Smooth muscle cell (in vitro differentiated cells): ENCODE measurements around the gene GNMT. TPM values are rescaled to one million over a fixed set of nuclear protein-coding genes. Genes with fewer than 3 reads are reported as not detected.

Source experiments
- DNase-seq: peaks from one replicate; lab custom pipeline; 2025; ENCODE audit not compliant: unreplicated experiment; lab: John Stamatoyannopoulos, UW
- H2AFZ ChIP-seq: fragments of 200-600 bp; sonication (generic); 2 replicates; pipeline ENCODE4 v1.6.0; 2016; ENCODE audit warnings: antibody characterized with exemption, low read depth, mild to moderate bottlenecking
- H3F3A ChIP-seq: fragments of 200-600 bp; sonication (generic); 2 replicates; pipeline ENCODE4 v1.6.0; 2017; ENCODE audit warnings: antibody characterized with exemption, low read depth
- H3K27ac ChIP-seq: fragments of 200-600 bp; sonication (generic); 2 replicates; pipeline ENCODE4 v1.5.1; 2016; ENCODE audit warnings: low read depth, mild to moderate bottlenecking
- H3K27me3 ChIP-seq: fragments of 200-600 bp; sonication (generic); 2 replicates; pipeline ENCODE4 v1.6.1; 2016; ENCODE audit warnings: low read depth, mild to moderate bottlenecking
- H3K36me3 ChIP-seq: fragments of 200-600 bp; sonication (generic); 2 replicates; pipeline ENCODE4 v1.5.1; 2016; ENCODE audit warnings: low read depth
- H3K4me1 ChIP-seq: fragments of 200-600 bp; sonication (generic); 2 replicates; pipeline ENCODE4 v1.5.1; 2016; ENCODE audit warnings: low read depth
- H3K4me2 ChIP-seq: fragments of 200-600 bp; sonication (generic); 2 replicates; pipeline ENCODE4 v1.6.0; 2016; ENCODE audit warnings: mild to moderate bottlenecking
- H3K4me3 ChIP-seq: fragments of 200-600 bp; sonication (generic); 2 replicates; pipeline ENCODE4 v1.5.1; 2016; ENCODE audit warnings: mild to moderate bottlenecking
- H3K79me2 ChIP-seq: fragments of 200-600 bp; sonication (generic); 2 replicates; pipeline ENCODE4 v1.6.0; 2016; ENCODE audit warnings: low read depth, mild to moderate bottlenecking
- H3K9ac ChIP-seq: fragments of 200-600 bp; sonication (generic); 2 replicates; pipeline ENCODE4 v1.6.0; 2016; ENCODE audit warnings: low read depth
- H3K9me3 ChIP-seq: fragments of 200-600 bp; sonication (generic); replicated peaks from 2 replicates; pipeline ENCODE4 v1.5.1; 2016; ENCODE audit warnings: low read depth
- H4K20me1 ChIP-seq: fragments of 200-600 bp; sonication (generic); 2 replicates; pipeline ENCODE4 v1.6.0; 2016; ENCODE audit warnings: low read depth
- CTCF ChIP-seq: fragments of 200-600 bp; sonication (generic); IDR thresholded peaks from 2 replicates; pipeline ENCODE4 v1.5.1; 2017; ENCODE audit warnings: borderline replicate concordance, mild to moderate bottlenecking, antibody characterized with exemption; ENCODE audit not compliant: insufficient read depth, poor library complexity, severe bottlenecking
- WGBS: methylation state at CpG from one replicate; pipeline ENCODE4 v1.1.7; 2016; ENCODE audit warnings: low lambda C conversion rate; 5-methylcytosine and 5-hydroxymethylcytosine counted together
- polyA plus RNA-seq: library from polyadenylated mRNA; unstranded; fragments of >200 nt; fragmentation: Nextera tagmentation; extraction: Ambion mirVana; gene quantifications from 2 replicates; pipeline ENCODE4 v1.2.1, GENCODE V29; 2016
- total RNA-seq: library from RNA; depleted of rRNA; stranded (reverse); fragments of >200 nt; gene quantifications from 2 replicates; pipeline ENCODE4 v1.2.3, GENCODE V29; 2014

GNMT gene
- total and polyA plus RNA-seq, 2 experiments from 2014 or later, result not detected

- TF ChIP-seq CTCF, result no peak
- Histone ChIP-seq H3K4me1 (no peaks in the 10 kb centered on the region), H2AFZ (no peak overlapping the region), H3K27ac (no peak overlapping the region), H3K36me3 (no peaks in the 10 kb centered on the region), H3K9ac (no peak overlapping the region), H3K27me3 (no peaks in the 10 kb centered on the region), H3K9me3 (no peaks in the 10 kb centered on the region), H3F3A (peaks cover 8% of the 10 kb centered on the region), H4K20me1 (no peaks in the 10 kb centered on the region), H3K4me2 (no peak overlapping the region), H3K4me3 (no peak overlapping the region), H3K79me2 (no peaks in the 10 kb centered on the region)
- WGBS, result 96% methylated on average over 11 of the region's 11 CpGs
- no peak for DNase-seq
Measured at GRCh38 chr6:42967228-42967627, 6.7 kb downstream of the GNMT start.

GRCh38 chr6:42968126-42968701 is 7.7 kb downstream of the GNMT start:
- Histone ChIP-seq H3K36me3 (no peaks in the 10 kb centered on the region), H3K4me3 (no peak overlapping the region), H2AFZ (no peak overlapping the region), H3K9me3 (no peaks in the 10 kb centered on the region), H3F3A (peaks cover 8% of the 10 kb centered on the region), H3K79me2 (no peaks in the 10 kb centered on the region), H4K20me1 (no peaks in the 10 kb centered on the region), H3K4me1 (no peaks in the 10 kb centered on the region), H3K4me2 (no peak overlapping the region), H3K9ac (no peak overlapping the region), H3K27ac (no peak overlapping the region), H3K27me3 (no peaks in the 10 kb centered on the region)
- WGBS, result 96% methylated on average over 12 of the region's 12 CpGs
- TF ChIP-seq CTCF, result no peak
- DNase-seq, result no peak

- no peaks in the 10 kb centered on the region for H4K20me1 ChIP-seq
- no peak overlapping the region for H3K9ac ChIP-seq
- TF ChIP-seq CTCF, result no peak
- peaks cover 8% of the 10 kb centered on the region for H3F3A ChIP-seq
- 75% methylated on average over 4 of the region's 4 CpGs for WGBS
- no peaks in the 10 kb centered on the region for H3K4me1 ChIP-seq
- no peaks in the 10 kb centered on the region for H3K27me3 ChIP-seq
- H3K9me3 ChIP-seq, result no peaks in the 10 kb centered on the region
- no peaks in the 10 kb centered on the region for H3K36me3 ChIP-seq
- DNase-seq, result no peak
- no peaks in the 10 kb centered on the region for H3K79me2 ChIP-seq
- H3K4me2 ChIP-seq, result no peak overlapping the region
- H3K4me3 ChIP-seq, result no peak overlapping the region
- no peak overlapping the region for H2AFZ ChIP-seq
- no peak overlapping the region for H3K27ac ChIP-seq
Measured at GRCh38 chr6:42968783-42969182, 8.2 kb downstream of the GNMT start.

GRCh38 chr6:42969431-42969830 is 8.9 kb downstream of the GNMT start:
- Histone ChIP-seq H3K27ac (no peak overlapping the region), H3K79me2 (no peaks in the 10 kb centered on the region), H3K4me3 (no peak overlapping the region), H3K4me2 (no peak overlapping the region), H3K27me3 (no peaks in the 10 kb centered on the region), H3F3A (peaks cover 8% of the 10 kb centered on the region), H2AFZ (no peak overlapping the region), H4K20me1 (no peaks in the 10 kb centered on the region), H3K9ac (no peak overlapping the region), H3K36me3 (no peaks in the 10 kb centered on the region), H3K4me1 (no peaks in the 10 kb centered on the region), H3K9me3 (no peaks in the 10 kb centered on the region)
- no peak for DNase-seq
- WGBS, result 94% methylated on average over 2 of the region's 2 CpGs
- no peak for TF ChIP-seq CTCF
